CD8-positive, alpha-beta memory T cell (primary cell): Measurements from ENCODE around the gene TSTD2. TPM values are rescaled to one million over a fixed set of nuclear protein-coding genes. Genes with fewer than 3 reads are reported as not detected.
"Not testable (repeated sequence)": the region's sequence is repeated elsewhere in the genome, so short reads cannot be mapped to it uniquely, and the experiment has no call there.

Experiments used
- CTCF ChIA-PET: fragments of 350-600 bp; sonication (Branson Sonifier 250); formaldehyde crosslinking; loops from one replicate; lab custom pipeline; 2021; ENCODE audit warnings: antibody characterized with exemption; lab: Charles Lee
- POLR2A ChIA-PET: fragments of 350-600 bp; sonication (Branson Sonifier 250); formaldehyde crosslinking; loops from one replicate; lab custom pipeline; 2021; ENCODE audit warnings: antibody characterized with exemption; lab: Charles Lee
- DNase-seq, 5 donors: peaks; one replicate each; pipeline versions ENCODE4 v3.0.0 to v3.0.0-alpha.2; 2020 to 2022; ENCODE audit warnings: mixed read lengths in 1 of 5
- H3K27ac ChIP-seq: one replicate; pipeline ENCODE4 v1.7.0; 2013; ENCODE audit warnings: low read depth, mild to moderate bottlenecking, low read length, moderate library complexity
- H3K27me3 ChIP-seq: 2 replicates; pipeline ENCODE4 v1.7.0; 2013; ENCODE audit warnings: low read length, mild to moderate bottlenecking; ENCODE audit not compliant: insufficient read depth, poor library complexity, severe bottlenecking
- H3K36me3 ChIP-seq: 2 replicates; pipeline ENCODE4 v1.7.0; 2013; ENCODE audit warnings: mild to moderate bottlenecking, low read length, moderate library complexity; ENCODE audit not compliant: insufficient read depth
- H3K4me1 ChIP-seq: 2 replicates; pipeline ENCODE4 v1.7.0; 2013; ENCODE audit warnings: mild to moderate bottlenecking, low read length, moderate library complexity; ENCODE audit not compliant: insufficient read depth
- H3K4me3 ChIP-seq: 2 replicates; pipeline ENCODE4 v1.7.0; 2013; ENCODE audit warnings: mild to moderate bottlenecking, low read length
- H3K9me3 ChIP-seq: 2 replicates; pipeline ENCODE4 v1.7.0; 2013; ENCODE audit warnings: mild to moderate bottlenecking, low read length
- H3K27ac Mint-ChIP-seq, 8 donors: one replicate each; pipeline ENCODE4 v1.8.0; 2020 to 2021; ENCODE audit warnings: mixed read lengths in 8 of 8, mild to moderate bottlenecking in 6 of 8, inconsistent platforms in 3 of 8, moderate library complexity in 3 of 8
- H3K27me3 Mint-ChIP-seq, 2 donors: one replicate each; pipeline ENCODE4 v1.8.0; 2020 to 2021; ENCODE audit warnings: mixed read lengths in 2 of 2, mild to moderate bottlenecking in 1 of 2, moderate library complexity in 1 of 2
- H3K36me3 Mint-ChIP-seq, 3 donors: one replicate each; pipeline ENCODE4 v1.8.0; 2020 to 2021; ENCODE audit warnings: mixed read lengths in 3 of 3, inconsistent platforms in 1 of 3, mild to moderate bottlenecking in 1 of 3
- H3K4me1 Mint-ChIP-seq, 3 donors: one replicate each; pipeline ENCODE4 v1.8.0; 2020 to 2021; ENCODE audit warnings: mixed read lengths in 3 of 3, inconsistent platforms in 1 of 3, mild to moderate bottlenecking in 1 of 3
- H3K4me3 Mint-ChIP-seq, 7 donors: one replicate each; pipeline ENCODE4 v1.8.0; 2020 to 2021; ENCODE audit warnings: mixed read lengths in 7 of 7, mild to moderate bottlenecking in 6 of 7, moderate library complexity in 4 of 7, inconsistent platforms in 2 of 7
- H3K9me3 Mint-ChIP-seq, 5 donors: one replicate each; pipeline ENCODE4 v1.8.0; 2020 to 2022; ENCODE audit warnings: mixed read lengths in 5 of 5, mild to moderate bottlenecking in 3 of 5, moderate library complexity in 2 of 5, inconsistent platforms in 1 of 5
- polyA plus RNA-seq: library from polyadenylated mRNA; unstranded; fragments of 300-500 nt; fragmentation: Illumina TruSeq; gene quantifications from one replicate; pipeline ENCODE4 v1.2.3, GENCODE V29; 2021
- total RNA-seq, 2 experiments: library from RNA; stranded (reverse); gene quantifications; one replicate each; pipeline ENCODE4 v1.2.3, GENCODE V29; 2021

Gene TSTD2
- total and polyA plus RNA-seq, 3 experiments from 2014 or later = 5.7 to 14.7 (median 13.8) TPM

DNA sequence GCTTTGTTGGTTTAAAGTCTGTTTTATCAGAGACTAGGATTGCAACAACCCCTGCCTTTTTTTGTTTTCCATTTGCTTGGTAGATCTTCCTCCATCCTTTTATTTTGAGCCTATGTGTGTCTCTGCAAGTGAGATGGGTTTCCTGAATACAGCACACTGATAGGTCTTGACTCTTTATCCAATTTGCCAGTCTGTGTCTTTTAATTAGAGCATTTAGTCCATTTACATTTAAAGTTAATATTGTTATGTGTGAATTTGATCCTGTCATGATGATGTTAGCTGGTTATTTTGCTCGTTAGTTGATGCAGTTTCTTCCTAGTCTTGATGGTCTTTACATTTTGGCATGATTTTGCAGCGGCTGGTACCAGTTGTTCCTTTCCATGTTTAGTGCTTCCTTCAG lies 48.4 kb downstream of the TSTD2 start:
- DNase-seq, H3K4me3 Mint-ChIP-seq, H3K36me3 ChIP-seq, H3K27ac Mint-ChIP-seq, H3K4me3 ChIP-seq, H3K9me3 ChIP-seq, H3K27ac ChIP-seq, POLR2A ChIA-PET, CTCF ChIA-PET, H3K4me1 ChIP-seq, H3K4me1 Mint-ChIP-seq, H3K27me3 ChIP-seq: not testable (repeated sequence)
- H3K9me3 Mint-ChIP-seq = peaks cover 6 to 16% (median 7%) of the 10 kb centered on the region in 5 donors
- peaks cover 0 to 11% of the 10 kb centered on the region in 2 donors for H3K27me3 Mint-ChIP-seq
- H3K36me3 Mint-ChIP-seq = peaks cover 1 to 15% (median 2%) of the 10 kb centered on the region in 3 donors

GRCh38 chr9:97581590-97581989 lies 51.6 kb downstream of the TSTD2 start:
- DNase-seq, H3K4me1 ChIP-seq, CTCF ChIA-PET, H3K4me3 ChIP-seq, H3K4me1 Mint-ChIP-seq, H3K9me3 ChIP-seq, H3K27ac ChIP-seq, H3K27me3 ChIP-seq, H3K4me3 Mint-ChIP-seq, H3K27me3 Mint-ChIP-seq, H3K9me3 Mint-ChIP-seq, POLR2A ChIA-PET, H3K36me3 ChIP-seq, H3K27ac Mint-ChIP-seq: not testable (repeated sequence)
- peaks cover 0 to 11% (median 0%) of the 10 kb centered on the region in 3 donors for H3K36me3 Mint-ChIP-seq

GRCh38 chr9:97579914-97580313 lies 53.3 kb downstream of the TSTD2 start:
- Mint-ChIP-seq H3K27ac (no peak overlapping the region), H3K4me1 (peaks cover 14 to 20% (median 20%) of the 10 kb centered on the region in 3 donors), H3K36me3 (peaks cover 0 to 14% (median 0%) of the 10 kb centered on the region in 3 donors), H3K4me3 (no peak overlapping the region), H3K9me3 (peaks cover 0 to 7% (median 0%) of the 10 kb centered on the region in 5 donors), H3K27me3 (peaks cover 5 to 6% of the 10 kb centered on the region in 2 donors)
- no peaks in the 10 kb centered on the region for H3K4me1 ChIP-seq
- H3K27me3 ChIP-seq = no peaks in the 10 kb centered on the region
- no peak overlapping the region for H3K27ac ChIP-seq
- no peaks in the 10 kb centered on the region for H3K9me3 ChIP-seq
- POLR2A ChIA-PET = no interaction called here
- DNase-seq = no peak
- CTCF ChIA-PET = no interaction called here
- H3K36me3 ChIP-seq = no peaks in the 10 kb centered on the region
- H3K4me3 ChIP-seq = no peak overlapping the region

DNA sequence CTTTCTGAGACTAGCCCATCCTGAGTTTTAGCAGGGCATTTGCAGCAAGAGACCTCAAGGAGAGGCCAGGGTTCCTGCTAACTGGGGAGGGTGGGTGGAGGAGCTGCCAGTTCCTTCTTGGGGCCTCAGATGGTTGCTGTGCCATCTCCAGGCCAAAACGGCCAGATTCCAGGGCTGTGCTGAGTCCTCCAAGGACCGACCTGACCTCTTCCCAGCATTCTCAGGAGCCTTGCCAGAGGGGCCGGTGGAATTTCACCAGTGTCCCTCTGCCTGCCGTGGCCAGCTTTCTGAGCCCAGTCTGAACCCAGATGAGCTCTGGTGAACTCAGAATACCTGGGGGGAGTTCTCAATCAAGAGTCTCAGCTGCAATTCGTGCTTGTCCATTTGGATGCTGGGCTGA lies 54.3 kb downstream of the TSTD2 start:
- Histone ChIP-seq H3K27me3 (no peaks in the 10 kb centered on the region), H3K9me3 (no peaks in the 10 kb centered on the region), H3K4me3 (no peak overlapping the region), H3K36me3 (no peaks in the 10 kb centered on the region), H3K4me1 (no peaks in the 10 kb centered on the region), H3K27ac (no peak overlapping the region)
- H3K36me3 Mint-ChIP-seq = peaks cover 0 to 14% (median 0%) of the 10 kb centered on the region in 3 donors
- CTCF ChIA-PET = interaction anchor here (0.7 kb wide), 1 partner anchor 20 kb away, joined by 3 read pairs; no protein-coding TSS in a partner anchor
- no peak overlapping the region for H3K4me3 Mint-ChIP-seq
- no peak overlapping the region for H3K27ac Mint-ChIP-seq
- H3K27me3 Mint-ChIP-seq = peaks cover 5 to 6% of the 10 kb centered on the region in 2 donors
- POLR2A ChIA-PET = no interaction called here
- peaks cover 0 to 2% (median 0%) of the 10 kb centered on the region in 5 donors for H3K9me3 Mint-ChIP-seq
- peaks cover 17 to 25% (median 25%) of the 10 kb centered on the region in 3 donors for H3K4me1 Mint-ChIP-seq
- no peak for DNase-seq

DNA sequence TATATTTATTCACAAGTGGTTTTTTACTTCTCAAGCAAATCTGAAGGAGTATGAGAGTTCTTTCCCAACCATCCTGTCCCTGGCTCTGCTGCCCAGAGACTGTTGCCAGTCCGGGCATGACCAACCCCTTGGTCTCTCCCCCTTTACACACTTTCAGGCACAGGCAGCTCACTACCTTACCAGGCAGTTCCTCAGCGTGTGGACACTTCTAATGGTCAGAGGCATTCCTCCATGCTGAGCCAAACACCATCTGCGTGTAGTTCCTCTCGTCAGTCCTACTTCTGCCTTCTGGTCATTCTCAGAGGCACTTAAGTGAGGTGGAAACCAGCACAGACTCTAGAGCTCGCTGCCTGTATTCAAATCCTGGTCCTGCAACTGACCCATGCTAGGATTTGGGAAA lies 56.1 kb downstream of the TSTD2 start:
- Histone ChIP-seq H3K27ac (no peak overlapping the region), H3K36me3 (no peaks in the 10 kb centered on the region), H3K9me3 (no peaks in the 10 kb centered on the region), H3K4me1 (no peaks in the 10 kb centered on the region), H3K4me3 (no peak overlapping the region), H3K27me3 (no peaks in the 10 kb centered on the region)
- ChIA-PET POLR2A (no interaction called here), CTCF (interaction anchor here (0.7 to 1.2 kb wide), 3 partner anchors 8 to 22 kb away, joined by 3 to 6 read pairs (median 3); no protein-coding TSS in a partner anchor)
- Mint-ChIP-seq H3K9me3 (peaks cover 0 to 2% (median 0%) of the 10 kb centered on the region in 5 donors), H3K4me3 (peak overlapping the region in 2 of 7 donors; percentile 20 to 38), H3K27ac (no peak overlapping the region), H3K36me3 (peaks cover 0 to 14% (median 0%) of the 10 kb centered on the region in 3 donors), H3K27me3 (peaks cover 5 to 6% of the 10 kb centered on the region in 2 donors), H3K4me1 (peaks cover 17 to 29% (median 25%) of the 10 kb centered on the region in 3 donors)
- no peak for DNase-seq

DNA sequence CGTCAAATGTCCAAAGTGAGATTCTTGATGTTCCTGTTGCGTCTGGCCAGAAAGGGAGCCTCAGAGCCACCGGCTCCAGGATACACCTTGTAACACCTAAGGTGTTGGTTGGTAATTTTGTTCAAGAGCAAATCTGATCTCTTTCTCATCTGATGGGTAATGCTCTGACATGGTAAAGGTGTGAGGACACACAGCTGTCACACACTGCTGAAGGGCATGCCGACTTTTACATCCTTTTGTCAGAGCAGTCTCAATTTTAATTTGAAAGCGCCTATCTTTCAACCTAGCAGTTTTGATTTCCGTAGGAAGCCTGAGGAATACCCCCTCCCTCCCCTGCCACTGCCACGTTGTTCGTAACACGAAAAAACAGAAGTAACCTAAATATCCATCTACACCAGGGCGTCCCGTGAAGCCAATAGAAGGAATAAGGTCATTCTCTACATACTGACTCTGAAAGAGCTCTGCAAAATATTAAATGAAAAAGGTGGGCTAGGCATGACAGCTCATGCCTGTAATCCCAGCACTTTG lies 57.4 kb downstream of the TSTD2 start:
- CTCF ChIA-PET = interaction anchor here (0.7 to 3.9 kb wide), 5 partner anchors 11 to 43 kb away, joined by 3 to 17 read pairs (median 3); no protein-coding TSS in a partner anchor
- H3K4me3 Mint-ChIP-seq = peak overlapping the region; percentile 82 to 95 (median 93)

GRCh38 chr9:97574921-97575672 lies 58.1 kb downstream of the TSTD2 start:
- ChIA-PET CTCF (interaction anchor here (1.1 to 3.9 kb wide), 3 partner anchors 10 to 40 kb away, joined by 3 to 17 read pairs (median 3); no protein-coding TSS in a partner anchor), POLR2A (interaction anchor here (0.6 to 0.9 kb wide), 2 partner anchors 58 to 344 kb away, joined by 3 to 8 read pairs; partner anchors contain the start of genes NCBP1 and TSTD2)
- H3K4me1 ChIP-seq, H3K36me3 ChIP-seq, H3K9me3 ChIP-seq, H3K27me3 ChIP-seq, H3K27me3 Mint-ChIP-seq, H3K9me3 Mint-ChIP-seq, H3K27ac ChIP-seq: not testable (repeated sequence)
- peak in 4 of 5 donors; percentile 38 to 59 (median 47) for DNase-seq
- Mint-ChIP-seq H3K4me1 (peaks cover 17 to 29% (median 27%) of the 10 kb centered on the region in 3 donors), H3K4me3 (peak overlapping the region; percentile 82 to 95 (median 93)), H3K36me3 (peaks cover 0 to 14% (median 0%) of the 10 kb centered on the region in 3 donors), H3K27ac (peak overlapping the region; percentile 17 to 96 (median 84))
- H3K4me3 ChIP-seq = peak overlapping the region; percentile 71

More for the DNA sequence above, 57.4 kb downstream of the TSTD2 start:
- Mint-ChIP-seq H3K36me3 (peaks cover 0 to 14% (median 0%) of the 10 kb centered on the region in 3 donors), H3K4me1 (peaks cover 17 to 29% (median 25%) of the 10 kb centered on the region in 3 donors), H3K27me3 (peaks cover 6% of the 10 kb centered on the region in 2 donors), H3K9me3 (peaks cover 0 to 2% (median 0%) of the 10 kb centered on the region in 5 donors), H3K27ac (peak overlapping the region in 3 of 8 donors; percentile 56 to 92 (median 89))
- POLR2A ChIA-PET = interaction anchor here (0.6 kb wide), 1 partner anchor 343 kb away, joined by 8 read pairs; no protein-coding TSS in a partner anchor
- no peaks in the 10 kb centered on the region for H3K4me1 ChIP-seq
- H3K36me3 ChIP-seq = peaks cover 3% of the 10 kb centered on the region
- H3K9me3 ChIP-seq = no peaks in the 10 kb centered on the region
- peak overlapping the region; percentile 71 for H3K4me3 ChIP-seq
- DNase-seq = no peak
- no peaks in the 10 kb centered on the region for H3K27me3 ChIP-seq
- H3K27ac ChIP-seq = no peak overlapping the region
